Upper lobe of left lung (tissue), 4 donors: ENCODE results near the gene BHMT.

ENCODE experiments used
- CTCF ChIP-seq, 6 experiments: fragments of 450-650 bp in 4 of 6; fragments of 200-600 bp in 2 of 6; sonication (generic) in 2 of 6; IDR thresholded peaks; one replicate each; pipeline ENCODE4 v1.5.1; 2016 to 2019; ENCODE audit warnings: antibody characterized with exemption in 6 of 6
- EP300 ChIP-seq, 4 donors: sonication (generic); formaldehyde crosslinking; IDR thresholded peaks; one replicate each; pipeline ENCODE4 v1.5.1; 2017; ENCODE audit warnings: antibody characterized with exemption in 4 of 4, control low read depth in 2 of 4
- POLR2A ChIP-seq, 4 donors: fragments of 450-650 bp; IDR thresholded peaks; one replicate each; pipeline ENCODE4 v1.5.1; 2016 to 2017; ENCODE audit warnings: antibody characterized with exemption in 4 of 4, mild to moderate bottlenecking in 2 of 4

- no peak for TF ChIP-seq POLR2A (IDR thresholded peaks at IDR 0.05)
- no peak for TF ChIP-seq CTCF (IDR thresholded peaks at IDR 0.05)
- no peak for TF ChIP-seq EP300 (IDR thresholded peaks at IDR 0.05)
Measured at GRCh38 chr5:79181419-79182022, 69.9 kb downstream of the BHMT start.
